Measurements from ENCODE around the gene PBXIP1. TPM values are rescaled to one million over a fixed set of nuclear protein-coding genes. Genes with fewer than 3 reads are reported as not detected.
A peak's percentile ranks its signal among the peaks of the same experiment; 100 is the strongest.

The PBXIP1 gene
- total RNA-seq, 4 donors from 2014 or later = 66.6 to 117 (median 109) TPM

DNA sequence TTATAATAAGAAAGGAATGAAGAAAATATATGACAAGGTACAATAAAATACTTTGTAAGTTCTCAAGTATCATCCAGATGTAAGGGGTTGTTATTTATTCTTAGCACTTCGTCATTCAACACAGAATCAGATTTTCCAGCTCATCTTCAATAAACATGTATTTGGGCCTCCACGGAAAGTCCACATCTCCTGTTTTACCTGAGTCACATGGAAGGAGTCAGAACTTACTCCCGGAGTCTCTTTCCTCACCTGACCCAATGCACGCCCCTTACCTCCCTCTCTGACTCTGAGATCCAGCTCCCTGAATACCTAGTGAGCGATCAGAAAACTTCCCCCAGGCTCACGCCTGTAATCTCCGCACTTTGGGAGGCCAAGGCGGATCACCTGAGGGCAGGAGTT lies 17.9 kb downstream of the PBXIP1 start:
- no peaks in the 10 kb centered on the region for H3K27me3 ChIP-seq
- peaks cover 0 to 43% (median 24%) of the 10 kb centered on the region in 4 donors for H3K4me1 ChIP-seq
- no peaks in the 10 kb centered on the region for H3K36me3 ChIP-seq
- H3K9me3 ChIP-seq = no peaks in the 10 kb centered on the region
- peak overlapping the region in 3 of 4 donors; percentile 57 to 71 (median 65) for H3K4me3 ChIP-seq
- peak overlapping the region; percentile 93 to 99 (median 96) for H3K27ac ChIP-seq
- TF ChIP-seq POLR2A (IDR thresholded peaks at IDR 0.05) = no peak
- TF ChIP-seq, protein P1, sequence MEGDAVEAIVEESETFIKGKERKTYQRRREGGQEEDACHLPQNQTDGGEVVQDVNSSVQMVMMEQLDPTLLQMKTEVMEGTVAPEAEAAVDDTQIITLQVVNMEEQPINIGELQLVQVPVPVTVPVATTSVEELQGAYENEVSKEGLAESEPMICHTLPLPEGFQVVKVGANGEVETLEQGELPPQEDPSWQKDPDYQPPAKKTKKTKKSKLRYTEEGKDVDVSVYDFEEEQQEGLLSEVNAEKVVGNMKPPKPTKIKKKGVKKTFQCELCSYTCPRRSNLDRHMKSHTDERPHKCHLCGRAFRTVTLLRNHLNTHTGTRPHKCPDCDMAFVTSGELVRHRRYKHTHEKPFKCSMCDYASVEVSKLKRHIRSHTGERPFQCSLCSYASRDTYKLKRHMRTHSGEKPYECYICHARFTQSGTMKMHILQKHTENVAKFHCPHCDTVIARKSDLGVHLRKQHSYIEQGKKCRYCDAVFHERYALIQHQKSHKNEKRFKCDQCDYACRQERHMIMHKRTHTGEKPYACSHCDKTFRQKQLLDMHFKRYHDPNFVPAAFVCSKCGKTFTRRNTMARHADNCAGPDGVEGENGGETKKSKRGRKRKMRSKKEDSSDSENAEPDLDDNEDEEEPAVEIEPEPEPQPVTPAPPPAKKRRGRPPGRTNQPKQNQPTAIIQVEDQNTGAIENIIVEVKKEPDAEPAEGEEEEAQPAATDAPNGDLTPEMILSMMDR (IDR thresholded peaks at IDR 0.05) = no peak
- no peak for DNase-seq

DNA sequence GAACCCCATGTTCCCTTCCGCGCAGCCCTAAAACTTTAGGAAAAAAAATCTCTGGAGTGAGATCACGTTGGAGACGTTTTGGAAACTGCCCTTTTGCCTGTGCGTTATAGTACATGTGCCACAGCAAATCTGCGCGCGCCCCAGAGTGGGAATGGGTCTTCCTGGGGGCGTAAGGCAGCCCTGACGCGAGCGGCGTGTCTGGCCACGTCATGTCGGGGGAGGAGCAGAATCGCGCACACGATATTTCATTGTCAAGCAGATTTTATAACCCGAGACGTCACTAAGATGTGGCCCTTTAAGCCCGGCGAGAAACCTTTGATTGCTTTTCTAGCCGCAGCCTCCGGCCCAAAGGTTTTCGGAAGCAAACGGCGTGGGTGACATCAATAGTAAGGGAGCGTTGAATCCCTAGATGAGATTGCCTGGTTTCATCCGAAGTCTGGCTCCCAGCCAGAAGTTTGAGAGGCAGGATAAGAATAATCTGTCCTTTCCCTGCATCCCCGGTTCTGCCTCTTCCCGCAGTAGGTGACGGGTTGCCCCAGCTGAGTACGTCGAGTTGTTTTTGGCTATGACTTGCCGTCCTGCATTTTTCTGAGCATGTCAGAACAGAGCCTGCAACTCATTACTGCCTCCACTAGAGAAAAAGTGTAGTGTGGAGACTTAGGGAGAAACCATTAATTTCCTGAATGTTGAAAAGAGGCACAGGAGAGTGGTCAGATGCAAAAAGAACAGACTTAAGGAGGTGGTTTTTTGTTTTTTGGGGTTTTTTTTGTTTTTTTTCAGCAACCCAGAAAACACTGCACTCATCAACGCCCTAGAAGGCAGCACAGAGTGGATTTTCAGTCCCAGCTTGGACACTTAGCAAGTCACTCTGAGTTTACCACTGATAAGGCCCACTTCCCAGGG lies 18.6 kb downstream of the PBXIP1 start:
- Histone ChIP-seq H3K4me1 (peaks cover 0 to 40% (median 18%) of the 10 kb centered on the region in 4 donors), H3K36me3 (no peaks in the 10 kb centered on the region), H3K9me3 (no peaks in the 10 kb centered on the region), H3K27ac (peak overlapping the region; percentile 93 to 99 (median 96)), H3K4me3 (peak overlapping the region; percentile 57 to 71 (median 66)), H3K27me3 (no peaks in the 10 kb centered on the region)
- TF ChIP-seq, protein P1 (IDR thresholded peaks at IDR 0.05) = peak in 5 of 6 experiments; percentile 27 to 45 (median 36)
- peak; percentile 47 to 69 for TF ChIP-seq POLR2A (IDR thresholded peaks at IDR 0.05)
- DNase-seq = peak; percentile 90 to 94 (median 93)

DNA sequence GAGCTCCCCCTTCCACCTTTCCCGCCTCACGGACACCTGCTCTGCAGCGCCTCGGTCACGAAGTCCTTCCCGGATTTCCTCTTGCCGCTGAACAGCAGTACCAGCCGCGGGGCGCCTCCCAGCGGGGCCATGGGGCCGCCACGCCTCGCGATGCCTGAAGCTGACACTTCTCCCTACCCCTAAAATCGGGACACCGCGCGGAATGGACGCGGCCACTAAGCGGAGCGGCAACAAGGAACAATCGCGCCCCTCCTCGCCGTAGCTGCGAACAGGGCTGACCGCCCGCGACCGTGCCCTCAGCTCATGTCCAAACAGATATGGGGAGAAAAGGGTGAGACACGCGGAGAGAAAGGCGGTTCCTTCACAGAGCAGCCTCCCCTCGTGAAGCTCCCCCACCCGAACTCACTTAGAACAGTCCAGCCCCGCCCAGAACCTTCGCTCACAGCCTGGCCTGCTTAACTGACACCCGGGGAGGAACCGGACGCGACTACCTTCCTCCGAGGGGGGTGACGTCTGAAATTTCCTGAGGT lies 19.3 kb downstream of the PBXIP1 start, which contains the start of gene PMVK:
PMVK (minus strand) TSS at position 165 of the 530 bp plus-strand sequence; CDS start at position 131, 34 bp downstream.
- Histone ChIP-seq H3K4me3 (peak within 1 kb of the TSS; percentile 57 to 71 (median 66)), H3K36me3 (no peaks in the 10 kb centered on the region), H3K9me3 (no peaks in the 10 kb centered on the region), H3K27ac (peak within 1 kb of the TSS; percentile 93 to 99 (median 96)), H3K27me3 (no peaks in the 10 kb centered on the region), H3K4me1 (peaks cover 0 to 33% (median 11%) of the 10 kb centered on the region in 4 donors)
- TF ChIP-seq, protein P1 (IDR thresholded peaks at IDR 0.05) = peak in 5 of 6 experiments; percentile 28 to 56 (median 49)
- TF ChIP-seq POLR2A (IDR thresholded peaks at IDR 0.05) = peak in 1 of 2 donors; percentile 81
- DNase-seq = peak; percentile 96 to 98 (median 98)

DNA sequence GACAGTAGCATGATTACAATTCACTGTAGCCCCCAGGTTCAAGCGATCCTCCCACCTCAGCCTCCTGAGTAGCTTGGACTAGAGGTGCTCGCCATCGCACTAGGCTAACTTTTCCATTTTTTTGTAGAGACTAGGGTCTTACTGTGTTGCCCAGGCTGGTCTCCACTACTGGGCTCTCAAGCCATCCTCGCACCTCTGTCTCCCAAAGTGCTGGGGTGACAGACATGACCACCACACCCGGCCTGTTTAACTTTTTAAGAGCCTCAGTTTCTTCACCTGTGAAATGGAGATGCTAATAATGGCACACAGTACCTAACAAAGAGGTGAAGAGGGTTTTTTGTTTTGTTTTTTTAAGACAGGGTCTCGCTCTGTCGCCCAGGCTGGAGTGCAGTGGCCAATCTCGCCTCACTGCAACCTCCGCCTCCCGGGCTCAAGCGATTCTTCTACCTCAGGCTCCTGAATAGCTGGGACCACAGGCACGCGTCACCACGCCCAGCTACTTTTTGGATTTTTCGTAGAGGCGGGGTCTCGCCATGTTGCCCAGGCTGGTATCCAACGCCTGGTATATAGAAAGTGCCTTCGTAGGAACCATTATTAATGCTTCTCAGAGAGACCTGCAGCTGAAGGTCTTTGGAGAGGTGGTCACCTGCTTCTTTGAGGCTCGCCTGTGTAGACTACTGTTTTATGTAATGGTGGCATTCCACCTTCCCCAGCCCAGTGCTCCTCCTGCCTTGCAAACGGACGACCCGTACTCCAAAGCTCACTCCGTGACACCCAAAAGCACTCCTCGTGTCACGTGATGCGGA lies 19.9 kb downstream of the PBXIP1 start:
- Histone ChIP-seq H3K36me3 (peaks cover 0 to 4% (median 0%) of the 10 kb centered on the region in 3 donors), H3K27ac (peak overlapping the region; percentile 93 to 99 (median 96)), H3K27me3 (no peaks in the 10 kb centered on the region), H3K4me3 (peak overlapping the region; percentile 57 to 71 (median 66)), H3K9me3 (no peaks in the 10 kb centered on the region), H3K4me1 (peaks cover 3 to 31% (median 8%) of the 10 kb centered on the region in 4 donors)
- DNase-seq = no peak
- peak in 1 of 2 donors; percentile 50 for TF ChIP-seq POLR2A (IDR thresholded peaks at IDR 0.05)
- TF ChIP-seq, protein P1 (IDR thresholded peaks at IDR 0.05) = no peak

DNA sequence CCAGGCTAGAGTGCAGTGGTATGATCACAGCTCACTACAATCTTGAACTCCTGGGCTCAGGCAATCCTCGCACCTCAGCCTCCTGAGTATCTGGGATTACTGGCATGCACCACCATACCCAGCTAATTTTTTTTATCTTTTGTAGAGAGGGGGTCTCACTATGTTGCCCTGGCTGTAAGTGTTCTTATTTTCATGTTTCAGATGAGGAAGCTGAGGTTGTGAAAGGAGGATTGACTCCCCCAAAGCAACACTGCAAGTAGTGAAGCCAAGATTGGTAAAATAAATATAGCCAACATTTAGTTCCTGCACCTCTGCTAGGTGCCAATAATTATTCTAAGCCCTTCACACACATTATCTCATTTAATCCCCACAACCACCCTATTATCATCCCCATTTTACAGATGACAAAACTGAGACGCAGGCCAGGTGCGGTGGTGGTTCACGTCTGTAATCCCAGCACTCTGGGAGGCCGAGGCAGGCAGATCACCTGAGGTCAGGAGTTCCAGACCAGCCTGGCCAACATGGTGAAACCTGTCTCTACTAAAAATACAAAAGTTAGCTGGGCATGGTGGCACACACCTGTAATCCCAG lies 21.4 kb downstream of the PBXIP1 start:
- no peak overlapping the region for H3K4me3 ChIP-seq
- peaks cover 0 to 31% (median 7%) of the 10 kb centered on the region in 4 donors for H3K4me1 ChIP-seq
- no peaks in the 10 kb centered on the region for H3K27me3 ChIP-seq
- no peak overlapping the region for H3K27ac ChIP-seq
- H3K36me3 ChIP-seq = peaks cover 0 to 5% (median 0%) of the 10 kb centered on the region in 3 donors
- TF ChIP-seq POLR2A (IDR thresholded peaks at IDR 0.05) = no peak
- TF ChIP-seq, protein P1 (IDR thresholded peaks at IDR 0.05) = no peak
- no peak for DNase-seq
- no peaks in the 10 kb centered on the region for H3K9me3 ChIP-seq
